Neural progenitor cell (in vitro differentiated cells): ENCODE measurements around the gene CDKL5.

Experiments
- EZH2 ChIP-seq: fragments of 200-600 bp; sonication (generic); IDR thresholded peaks from 2 replicates; pipeline ENCODE4 v1.6.1; 2017; ENCODE audit warnings: antibody characterized with exemption, mild to moderate bottlenecking, moderate library complexity
- EZH2phosphoT487 ChIP-seq: fragments of 200-600 bp; sonication (generic); IDR thresholded peaks from 2 replicates; pipeline ENCODE4 v1.6.1; 2017; ENCODE audit warnings: antibody characterized with exemption
- TF ChIP-seq, protein P1 (sequence below): fragments of 200-600 bp; sonication (generic); IDR thresholded peaks from 2 replicates; pipeline ENCODE4 v1.5.1; 2017; ENCODE audit warnings: antibody characterized with exemption, mild to moderate bottlenecking

DNA sequence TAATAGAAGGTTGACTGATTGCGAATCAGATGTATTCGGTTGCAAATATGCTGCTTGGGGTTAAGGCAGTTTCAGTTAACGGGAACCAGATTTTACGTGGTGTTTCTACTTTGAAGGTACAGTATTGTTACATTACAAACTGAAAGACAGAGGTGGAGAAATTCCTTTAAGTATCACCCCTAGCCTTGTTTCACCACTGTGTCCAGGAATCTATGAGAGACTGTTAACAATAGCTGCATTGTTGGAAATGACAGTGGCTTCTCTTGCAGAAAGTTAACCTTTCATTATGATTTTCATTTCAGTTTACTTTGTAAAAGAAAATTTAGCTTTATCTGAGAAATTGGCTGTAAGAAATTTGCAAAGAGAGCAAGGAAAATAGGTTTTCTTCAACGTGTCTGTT lies 2.6 kb downstream of the CDKL5 start:
- no peak for TF ChIP-seq EZH2
- TF ChIP-seq, protein P1, sequence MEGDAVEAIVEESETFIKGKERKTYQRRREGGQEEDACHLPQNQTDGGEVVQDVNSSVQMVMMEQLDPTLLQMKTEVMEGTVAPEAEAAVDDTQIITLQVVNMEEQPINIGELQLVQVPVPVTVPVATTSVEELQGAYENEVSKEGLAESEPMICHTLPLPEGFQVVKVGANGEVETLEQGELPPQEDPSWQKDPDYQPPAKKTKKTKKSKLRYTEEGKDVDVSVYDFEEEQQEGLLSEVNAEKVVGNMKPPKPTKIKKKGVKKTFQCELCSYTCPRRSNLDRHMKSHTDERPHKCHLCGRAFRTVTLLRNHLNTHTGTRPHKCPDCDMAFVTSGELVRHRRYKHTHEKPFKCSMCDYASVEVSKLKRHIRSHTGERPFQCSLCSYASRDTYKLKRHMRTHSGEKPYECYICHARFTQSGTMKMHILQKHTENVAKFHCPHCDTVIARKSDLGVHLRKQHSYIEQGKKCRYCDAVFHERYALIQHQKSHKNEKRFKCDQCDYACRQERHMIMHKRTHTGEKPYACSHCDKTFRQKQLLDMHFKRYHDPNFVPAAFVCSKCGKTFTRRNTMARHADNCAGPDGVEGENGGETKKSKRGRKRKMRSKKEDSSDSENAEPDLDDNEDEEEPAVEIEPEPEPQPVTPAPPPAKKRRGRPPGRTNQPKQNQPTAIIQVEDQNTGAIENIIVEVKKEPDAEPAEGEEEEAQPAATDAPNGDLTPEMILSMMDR = no peak
- TF ChIP-seq EZH2phosphoT487 = no peak
